Esophagus muscularis mucosa (tissue), 4 donors: ENCODE results near the gene HSPB6.

ENCODE experiments used
- EP300 ChIP-seq: sonication (generic); formaldehyde crosslinking; IDR thresholded peaks from one replicate; pipeline ENCODE4 v1.6.1; 2017; ENCODE audit warnings: antibody characterized with exemption
- POLR2AphosphoS5 ChIP-seq, 2 donors: sonication (generic); formaldehyde crosslinking; IDR thresholded peaks; one replicate each; pipeline ENCODE4 v1.6.1; 2017; ENCODE audit warnings: antibody characterized with exemption in 2 of 2
- TF ChIP-seq, protein P1 (sequence below), 3 experiments: fragments of 200-600 bp in 2 of 3; fragments of 450-650 bp in 1 of 3; sonication (generic) in 2 of 3; IDR thresholded peaks; one replicate each; pipeline ENCODE4 v1.5.1; 2017 to 2019; ENCODE audit warnings: antibody characterized with exemption in 3 of 3, mild to moderate bottlenecking in 2 of 3, moderate library complexity in 1 of 3

DNA sequence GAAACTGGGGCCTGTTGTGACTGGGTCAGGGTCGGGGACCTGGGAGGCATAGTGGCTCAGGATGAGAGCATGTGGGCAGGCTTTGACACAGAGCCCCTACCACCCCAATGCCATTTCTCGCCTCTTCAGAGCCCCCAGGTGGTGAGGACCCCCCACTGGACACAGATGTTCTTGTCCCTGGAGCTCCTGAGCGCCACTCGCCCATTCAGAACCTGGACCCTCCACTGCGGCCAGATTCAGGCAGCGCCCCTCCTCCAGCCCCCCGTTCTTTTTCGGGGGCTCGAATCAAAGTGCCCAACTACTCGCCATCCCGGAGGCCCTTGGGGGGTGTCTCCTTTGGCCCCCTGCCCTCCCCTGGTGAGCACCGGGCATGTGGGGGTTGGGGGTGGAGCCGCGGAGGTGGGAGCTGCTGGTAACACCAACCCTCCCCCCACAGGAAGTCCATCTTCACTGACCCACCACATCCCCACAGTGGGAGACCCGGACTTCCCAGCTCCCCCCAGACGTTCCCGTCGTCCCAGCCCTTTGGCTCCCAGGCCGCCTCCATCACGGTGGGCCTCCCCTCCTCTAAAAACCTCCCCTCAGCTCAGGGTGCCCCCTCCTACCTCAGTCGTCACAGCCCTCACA, 24.9 kb downstream of the HSPB6 start:
- TF ChIP-seq, protein P1, sequence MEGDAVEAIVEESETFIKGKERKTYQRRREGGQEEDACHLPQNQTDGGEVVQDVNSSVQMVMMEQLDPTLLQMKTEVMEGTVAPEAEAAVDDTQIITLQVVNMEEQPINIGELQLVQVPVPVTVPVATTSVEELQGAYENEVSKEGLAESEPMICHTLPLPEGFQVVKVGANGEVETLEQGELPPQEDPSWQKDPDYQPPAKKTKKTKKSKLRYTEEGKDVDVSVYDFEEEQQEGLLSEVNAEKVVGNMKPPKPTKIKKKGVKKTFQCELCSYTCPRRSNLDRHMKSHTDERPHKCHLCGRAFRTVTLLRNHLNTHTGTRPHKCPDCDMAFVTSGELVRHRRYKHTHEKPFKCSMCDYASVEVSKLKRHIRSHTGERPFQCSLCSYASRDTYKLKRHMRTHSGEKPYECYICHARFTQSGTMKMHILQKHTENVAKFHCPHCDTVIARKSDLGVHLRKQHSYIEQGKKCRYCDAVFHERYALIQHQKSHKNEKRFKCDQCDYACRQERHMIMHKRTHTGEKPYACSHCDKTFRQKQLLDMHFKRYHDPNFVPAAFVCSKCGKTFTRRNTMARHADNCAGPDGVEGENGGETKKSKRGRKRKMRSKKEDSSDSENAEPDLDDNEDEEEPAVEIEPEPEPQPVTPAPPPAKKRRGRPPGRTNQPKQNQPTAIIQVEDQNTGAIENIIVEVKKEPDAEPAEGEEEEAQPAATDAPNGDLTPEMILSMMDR (IDR thresholded peaks at IDR 0.05), result no peak
- TF ChIP-seq EP300 (no peak), POLR2AphosphoS5 (IDR thresholded peaks at IDR 0.05) (no peak)
